Liver (tissue), 3 donors: ENCODE measurements around the gene CLK3.

Source experiments
- ATF3 ChIP-seq: IDR thresholded peaks from 2 replicates; pipeline ENCODE4 v1.6.1; 2016; ENCODE audit warnings: antibody characterized with exemption
- CTCF ChIP-seq: fragments of 150-350 bp; IDR thresholded peaks from 2 replicates; pipeline ENCODE4 v1.5.1; 2017; ENCODE audit warnings: improper control_type of control experiment, low read depth, low read length; ENCODE audit not compliant: missing input control
- EGR1 ChIP-seq, 2 donors: IDR thresholded peaks; 2 replicates each; pipeline ENCODE4 v1.6.1; 2016 to 2018; ENCODE audit warnings: antibody characterized with exemption in 2 of 2, low read depth in 2 of 2
- FOXA1 ChIP-seq: IDR thresholded peaks from 2 replicates; pipeline ENCODE4 v1.6.1; 2016; ENCODE audit warnings: antibody characterized with exemption
- GABPA ChIP-seq, 2 donors: IDR thresholded peaks in 1 of 2; conservative IDR thresholded peaks in 1 of 2; 2 replicates each; pipeline ENCODE4 v1.6.1; 2016; ENCODE audit warnings: antibody characterized with exemption in 2 of 2, mild to moderate bottlenecking in 1 of 2, moderate library complexity in 1 of 2
- HNF4A ChIP-seq, 2 donors: conservative IDR thresholded peaks; 2 replicates each; pipeline ENCODE4 v1.6.1; 2016; ENCODE audit warnings: antibody characterized with exemption in 2 of 2, mild to moderate bottlenecking in 2 of 2
- MAX ChIP-seq: IDR thresholded peaks from 2 replicates; pipeline ENCODE4 v1.6.1; 2016; ENCODE audit warnings: antibody characterized with exemption
- NR2F2 ChIP-seq: IDR thresholded peaks from 2 replicates; pipeline ENCODE4 v1.6.1; 2016; ENCODE audit warnings: antibody characterized with exemption
- RAD21 ChIP-seq, 2 donors: IDR thresholded peaks; 2 replicates each; pipeline ENCODE4 v1.6.1; 2016; ENCODE audit warnings: antibody characterized with exemption in 2 of 2, mild to moderate bottlenecking in 2 of 2
- REST ChIP-seq: IDR thresholded peaks from 2 replicates; pipeline ENCODE4 v1.6.1; 2016; ENCODE audit warnings: antibody characterized with exemption, mild to moderate bottlenecking
- RXRA ChIP-seq, 2 donors: IDR thresholded peaks; 2 replicates each; pipeline ENCODE4 v1.6.1; 2017 to 2018; ENCODE audit warnings: antibody characterized with exemption in 2 of 2, mild to moderate bottlenecking in 1 of 2
- SP1 ChIP-seq: IDR thresholded peaks from 2 replicates; pipeline ENCODE4 v1.6.1; 2018; ENCODE audit warnings: antibody characterized with exemption, mild to moderate bottlenecking
- TAF1 ChIP-seq: conservative IDR thresholded peaks from 2 replicates; pipeline ENCODE4 v1.6.1; 2016; ENCODE audit warnings: antibody characterized with exemption, mild to moderate bottlenecking
- YY1 ChIP-seq: IDR thresholded peaks from 2 replicates; pipeline ENCODE4 v1.6.1; 2016; ENCODE audit warnings: antibody characterized with exemption, mild to moderate bottlenecking
- donor health status: healthy.
- donor health status: healthy.

- TF ChIP-seq CTCF (no peak), SP1 (no peak), YY1 (no peak), MAX (no peak), TAF1 (no peak), RAD21 (IDR thresholded peaks at IDR 0.05) (no peak), ATF3 (no peak), EGR1 (IDR thresholded peaks at IDR 0.05; ENCODE audit: low read depth in 2 of 2) (no peak), HNF4A (conservative IDR thresholded peaks at IDR 0.05) (no peak), FOXA1 (no peak), REST (no peak), GABPA (IDR thresholded peaks at IDR 0.05 in 1 of 2, conservative IDR thresholded peaks at IDR 0.05 in 1 of 2) (no peak), NR2F2 (no peak), RXRA (IDR thresholded peaks at IDR 0.05) (no peak)
These were observed 5.7 kb upstream of the CLK3 start for GRCh38 chr15:74609938-74610301.
